Esophagus (tissue), 2 donors: Measurements from ENCODE around the gene SCNN1A. TPM values are rescaled to one million over a fixed set of nuclear protein-coding genes. Genes with fewer than 3 reads are reported as not detected.

ENCODE experiments used
- H3K27ac ChIP-seq, 2 donors: one replicate each; pipeline ENCODE4 v1.5.1; 2013; ENCODE audit warnings: low read depth in 2 of 2, mild to moderate bottlenecking in 2 of 2, inconsistent platforms in 1 of 2, low read length in 1 of 2, moderate library complexity in 1 of 2
- H3K27me3 ChIP-seq, 2 donors: one replicate each; pipeline ENCODE4 v1.6.1; 2013; ENCODE audit warnings: low read length in 2 of 2, control low read depth in 1 of 2, mild to moderate bottlenecking in 1 of 2; ENCODE audit not compliant: insufficient read depth in 2 of 2, control insufficient read depth in 1 of 2
- H3K36me3 ChIP-seq, 2 donors: one replicate each; pipeline ENCODE4 v1.6.1; 2013; ENCODE audit warnings: low read length in 1 of 2; ENCODE audit not compliant: control insufficient read depth in 2 of 2, insufficient read depth in 2 of 2
- H3K4me1 ChIP-seq, 2 donors: one replicate each; pipeline ENCODE4 v1.6.1; 2013; ENCODE audit warnings: low read length in 1 of 2; ENCODE audit not compliant: control insufficient read depth in 2 of 2, insufficient read depth in 2 of 2
- H3K4me3 ChIP-seq, 2 donors: one replicate each; pipeline ENCODE4 v1.5.1; 2013; ENCODE audit warnings: low read length in 2 of 2, mild to moderate bottlenecking in 2 of 2, low read depth in 1 of 2, moderate library complexity in 1 of 2
- H3K9me3 ChIP-seq, 2 donors: one replicate each; pipeline ENCODE4 v1.6.1; 2013; ENCODE audit warnings: mild to moderate bottlenecking in 2 of 2, low read depth in 1 of 2, low read length in 1 of 2, moderate library complexity in 1 of 2; ENCODE audit not compliant: control insufficient read depth in 2 of 2, insufficient read depth in 1 of 2
- WGBS, 2 donors: extraction: QIAGEN DNeasy Blood & Tissue Kit; methylation state at CpG; one replicate each; pipeline ENCODE4 v1.1.7; 2013; 5-methylcytosine and 5-hydroxymethylcytosine counted together
- polyA plus RNA-seq, 2 donors: library from polyadenylated mRNA; stranded (reverse); fragments of 200-250 nt; gene quantifications; one replicate each; pipeline ENCODE4 v1.2.3, GENCODE V29; 2013
- donor health status: healthy with polysubstance abuse.
- donor health status: Bipolar disorder and iron deficiency.

The SCNN1A gene
- polyA plus RNA-seq, 2 donors, result 98.7 to 126 TPM

- Histone ChIP-seq H3K27me3 (no peaks in the 10 kb centered on the region), H3K4me1 (peaks cover 2 to 13% of the 10 kb centered on the region in 2 donors), H3K9me3 (no peaks in the 10 kb centered on the region), H3K27ac (peak overlapping the region; percentile 78 to 88), H3K4me3 (no peak overlapping the region), H3K36me3 (peaks cover 0 to 22% of the 10 kb centered on the region in 2 donors)
- WGBS, 2 donors, result 16 to 26% methylated on average over 14 of the region's 14 CpGs
Observed at GRCh38 chr12:6323340-6323994, 51.9 kb downstream of the SCNN1A start.

- WGBS, 2 donors, result 26 to 35% methylated on average over 2 of the region's 2 CpGs
- H3K4me1 ChIP-seq, result peaks cover 2 to 13% of the 10 kb centered on the region in 2 donors
- no peaks in the 10 kb centered on the region for H3K27me3 ChIP-seq
- H3K36me3 ChIP-seq, result peaks cover 0 to 23% of the 10 kb centered on the region in 2 donors
- no peak overlapping the region for H3K4me3 ChIP-seq
- peak overlapping the region; percentile 43 to 71 for H3K27ac ChIP-seq
- H3K9me3 ChIP-seq, result no peaks in the 10 kb centered on the region
Observed at GRCh38 chr12:6322969-6323339, 52.4 kb downstream of the SCNN1A start.

- Histone ChIP-seq H3K36me3 (peaks cover 0 to 21% of the 10 kb centered on the region in 2 donors), H3K27ac (peak overlapping the region; percentile 46 to 71), H3K4me3 (no peak overlapping the region), H3K27me3 (no peaks in the 10 kb centered on the region), H3K4me1 (peaks cover 2 to 13% of the 10 kb centered on the region in 2 donors), H3K9me3 (no peaks in the 10 kb centered on the region)
- whole genome bisulfite sequencing, 2 donors, result 68 to 72% methylated on average over 4 of the region's 4 CpGs
Observed at GRCh38 chr12:6322352-6322751, 53.0 kb downstream of the SCNN1A start.

- Histone ChIP-seq H3K27me3 (no peaks in the 10 kb centered on the region), H3K4me1 (peaks cover 2 to 14% of the 10 kb centered on the region in 2 donors), H3K4me3 (no peak overlapping the region), H3K36me3 (peaks cover 0 to 22% of the 10 kb centered on the region in 2 donors), H3K9me3 (no peaks in the 10 kb centered on the region), H3K27ac (peak overlapping the region; percentile 46 to 71)
- WGBS, 2 donors, result 42 to 51% methylated on average over 6 of the region's 6 CpGs
Observed at GRCh38 chr12:6321905-6322304, 53.5 kb downstream of the SCNN1A start.

- no peak overlapping the region for H3K27ac ChIP-seq
- no peak overlapping the region for H3K4me3 ChIP-seq
- H3K9me3 ChIP-seq, result no peaks in the 10 kb centered on the region
- WGBS, 2 donors, result 91 to 94% methylated on average over 4 of the region's 4 CpGs
- H3K36me3 ChIP-seq, result peaks cover 0 to 24% of the 10 kb centered on the region in 2 donors
- peaks cover 2 to 13% of the 10 kb centered on the region in 2 donors for H3K4me1 ChIP-seq
- no peaks in the 10 kb centered on the region for H3K27me3 ChIP-seq
Observed at GRCh38 chr12:6319446-6319845, 55.9 kb downstream of the SCNN1A start.

- H3K36me3 ChIP-seq, result peaks cover 0 to 26% of the 10 kb centered on the region in 2 donors
- no peak overlapping the region for H3K27ac ChIP-seq
- H3K27me3 ChIP-seq, result no peaks in the 10 kb centered on the region
- H3K4me3 ChIP-seq, result no peak overlapping the region
- peaks cover 0 to 8% of the 10 kb centered on the region in 2 donors for H3K4me1 ChIP-seq
- no peaks in the 10 kb centered on the region for H3K9me3 ChIP-seq
- 84 to 85% methylated on average over 16 of the region's 16 CpGs for WGBS, 2 donors
Observed at GRCh38 chr12:6318440-6318879, 56.9 kb downstream of the SCNN1A start.

- WGBS, 2 donors, result 86 to 87% methylated on average over 21 of the region's 21 CpGs
- Histone ChIP-seq H3K4me3 (no peak overlapping the region), H3K36me3 (peaks cover 0 to 26% of the 10 kb centered on the region in 2 donors), H3K27me3 (no peaks in the 10 kb centered on the region), H3K9me3 (no peaks in the 10 kb centered on the region), H3K27ac (no peak overlapping the region), H3K4me1 (peaks cover 0 to 13% of the 10 kb centered on the region in 2 donors)
Observed at GRCh38 chr12:6317693-6318439, 57.5 kb downstream of the SCNN1A start.

- Histone ChIP-seq H3K36me3 (peaks cover 0 to 26% of the 10 kb centered on the region in 2 donors), H3K4me3 (no peak overlapping the region), H3K9me3 (no peaks in the 10 kb centered on the region), H3K27ac (peak overlapping the region in 1 of 2 donors; percentile 18), H3K4me1 (peaks cover 0 to 16% of the 10 kb centered on the region in 2 donors), H3K27me3 (no peaks in the 10 kb centered on the region)
- 78 to 80% methylated on average over 21 of the region's 21 CpGs for WGBS, 2 donors
Observed at GRCh38 chr12:6316921-6317692, 58.3 kb downstream of the SCNN1A start.
